Tibial artery (tissue), 4 donors: ENCODE data around the gene G6PC1.
A peak's percentile ranks its signal among the peaks of the same experiment; 100 is the strongest.
"Not testable (repeated sequence)": the region's sequence is repeated elsewhere in the genome, so short reads cannot be mapped to it uniquely, and the experiment has no call there.

Experiments used
- DNase-seq, 2 donors: peaks; one replicate each; pipeline ENCODE4 v3.0.0-alpha.2; 2019
- H3K27ac ChIP-seq, 2 donors: fragments of 200-600 bp; sonication (generic) in 1 of 2; 1 replicate in 1 of 2; 2 replicates in 1 of 2; pipeline ENCODE4 v1.5.1; 2018 to 2019; ENCODE audit warnings: mild to moderate bottlenecking in 1 of 2
- H3K27me3 ChIP-seq, 2 donors: fragments of 200-600 bp; sonication (generic) in 1 of 2; one replicate each; pipeline versions ENCODE4 v1.5.1 to v1.6.0; 2016 to 2019
- H3K36me3 ChIP-seq, 3 donors: fragments of 200-600 bp; sonication (generic) in 2 of 3; one replicate each; pipeline ENCODE4 v1.5.1; 2016 to 2019; ENCODE audit warnings: mild to moderate bottlenecking in 2 of 3
- H3K4me1 ChIP-seq, 4 donors: fragments of 200-600 bp; sonication (generic) in 2 of 4; 1 replicate in 3 of 4; 2 replicates in 1 of 4; pipeline ENCODE4 v1.5.1; 2016 to 2019
- H3K4me3 ChIP-seq, 2 donors: fragments of 200-600 bp; sonication (generic) in 1 of 2; 1 replicate in 1 of 2; 2 replicates in 1 of 2; pipeline ENCODE4 v1.5.1; 2018 to 2019; ENCODE audit warnings: mild to moderate bottlenecking in 2 of 2
- H3K9me3 ChIP-seq, 3 donors: fragments of 200-600 bp; sonication (generic) in 1 of 3; one replicate each; pipeline ENCODE4 v1.5.1; 2016 to 2019
- intact Hi-C: fragments of 100-400 bp; cut with DNase I; formaldehyde crosslinking; loops from one replicate; pipeline ENCODE4 v1.15.0; 2023; ENCODE audit warnings: low total_unique reads
- TF ChIP-seq, protein P1 (sequence below), 2 experiments: fragments of 200-600 bp in 1 of 2; fragments of 450-650 bp in 1 of 2; IDR thresholded peaks; one replicate each; pipeline ENCODE4 v1.5.1; 2017 to 2019; ENCODE audit warnings: antibody characterized with exemption in 2 of 2, mild to moderate bottlenecking in 1 of 2, moderate library complexity in 1 of 2

G6PC1 gene

DNA sequence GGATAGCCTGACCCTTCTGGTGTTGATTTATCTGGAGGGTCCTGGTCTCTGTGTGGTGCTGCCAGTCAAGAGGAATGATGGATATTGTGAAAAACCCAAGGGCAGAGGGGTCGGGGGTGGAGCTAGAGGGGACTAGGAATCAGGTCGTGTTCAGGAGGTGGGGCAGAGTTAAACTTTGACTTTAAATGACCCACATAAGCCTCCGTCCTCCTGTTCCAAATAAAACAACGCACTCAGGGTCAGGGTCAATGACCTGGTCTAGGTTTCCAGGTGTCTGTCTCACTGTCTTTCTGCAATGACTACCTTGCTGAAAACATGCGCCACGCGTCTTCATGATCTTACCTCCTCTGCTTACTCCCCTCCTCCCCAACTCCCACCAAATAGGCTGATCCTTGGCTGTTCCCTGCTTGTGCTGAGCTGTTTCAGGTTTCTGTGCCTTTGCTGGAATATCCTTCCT lies 34.9 kb upstream of the G6PC1 start:
- DNase-seq: no peak
- intact Hi-C loops: no loop called here
- H3K27ac ChIP-seq: peak overlapping the region; percentile 66 to 67

DNA sequence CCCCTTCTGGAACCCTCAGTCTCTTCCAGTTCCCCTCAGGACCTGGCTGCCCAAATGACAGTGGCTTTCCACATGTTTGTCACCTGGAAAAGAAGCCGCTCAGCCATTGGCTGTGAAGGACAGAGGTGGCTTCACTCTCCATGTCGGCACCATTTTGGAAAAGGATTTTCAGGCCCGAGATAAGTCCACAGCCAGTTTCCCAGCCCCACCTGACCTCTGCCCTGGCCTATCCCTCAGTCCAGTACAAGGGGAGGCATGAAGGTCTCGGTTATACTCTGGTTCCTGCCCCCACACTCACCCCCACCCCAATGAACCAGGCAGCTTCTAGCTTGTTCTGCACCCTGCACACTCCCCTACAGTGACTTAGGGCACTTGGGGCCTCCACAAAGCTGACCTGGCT lies 34.4 kb upstream of the G6PC1 start:
- intact Hi-C loops: no loop called here
- Histone ChIP-seq H3K9me3 (no peaks in the 10 kb centered on the region), H3K36me3 (peaks cover 25 to 47% (median 36%) of the 10 kb centered on the region in 3 donors), H3K27ac (no peak overlapping the region), H3K4me3 (no peak overlapping the region), H3K4me1 (peaks cover 0 to 21% (median 12%) of the 10 kb centered on the region in 4 donors), H3K27me3 (no peaks in the 10 kb centered on the region)
- DNase-seq: no peak
- TF ChIP-seq, protein P1, sequence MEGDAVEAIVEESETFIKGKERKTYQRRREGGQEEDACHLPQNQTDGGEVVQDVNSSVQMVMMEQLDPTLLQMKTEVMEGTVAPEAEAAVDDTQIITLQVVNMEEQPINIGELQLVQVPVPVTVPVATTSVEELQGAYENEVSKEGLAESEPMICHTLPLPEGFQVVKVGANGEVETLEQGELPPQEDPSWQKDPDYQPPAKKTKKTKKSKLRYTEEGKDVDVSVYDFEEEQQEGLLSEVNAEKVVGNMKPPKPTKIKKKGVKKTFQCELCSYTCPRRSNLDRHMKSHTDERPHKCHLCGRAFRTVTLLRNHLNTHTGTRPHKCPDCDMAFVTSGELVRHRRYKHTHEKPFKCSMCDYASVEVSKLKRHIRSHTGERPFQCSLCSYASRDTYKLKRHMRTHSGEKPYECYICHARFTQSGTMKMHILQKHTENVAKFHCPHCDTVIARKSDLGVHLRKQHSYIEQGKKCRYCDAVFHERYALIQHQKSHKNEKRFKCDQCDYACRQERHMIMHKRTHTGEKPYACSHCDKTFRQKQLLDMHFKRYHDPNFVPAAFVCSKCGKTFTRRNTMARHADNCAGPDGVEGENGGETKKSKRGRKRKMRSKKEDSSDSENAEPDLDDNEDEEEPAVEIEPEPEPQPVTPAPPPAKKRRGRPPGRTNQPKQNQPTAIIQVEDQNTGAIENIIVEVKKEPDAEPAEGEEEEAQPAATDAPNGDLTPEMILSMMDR (IDR thresholded peaks at IDR 0.05): no peak

More for the DNA sequence above, 34.9 kb upstream of the G6PC1 start:
- H3K4me3 ChIP-seq: no peak overlapping the region
- peaks cover 20 to 42% (median 31%) of the 10 kb centered on the region in 3 donors for H3K36me3 ChIP-seq
- H3K4me1 ChIP-seq: peaks cover 0 to 21% (median 12%) of the 10 kb centered on the region in 4 donors
- TF ChIP-seq, protein P1 (IDR thresholded peaks at IDR 0.05): no peak
- no peaks in the 10 kb centered on the region for H3K9me3 ChIP-seq
- H3K27me3 ChIP-seq: no peaks in the 10 kb centered on the region

DNA sequence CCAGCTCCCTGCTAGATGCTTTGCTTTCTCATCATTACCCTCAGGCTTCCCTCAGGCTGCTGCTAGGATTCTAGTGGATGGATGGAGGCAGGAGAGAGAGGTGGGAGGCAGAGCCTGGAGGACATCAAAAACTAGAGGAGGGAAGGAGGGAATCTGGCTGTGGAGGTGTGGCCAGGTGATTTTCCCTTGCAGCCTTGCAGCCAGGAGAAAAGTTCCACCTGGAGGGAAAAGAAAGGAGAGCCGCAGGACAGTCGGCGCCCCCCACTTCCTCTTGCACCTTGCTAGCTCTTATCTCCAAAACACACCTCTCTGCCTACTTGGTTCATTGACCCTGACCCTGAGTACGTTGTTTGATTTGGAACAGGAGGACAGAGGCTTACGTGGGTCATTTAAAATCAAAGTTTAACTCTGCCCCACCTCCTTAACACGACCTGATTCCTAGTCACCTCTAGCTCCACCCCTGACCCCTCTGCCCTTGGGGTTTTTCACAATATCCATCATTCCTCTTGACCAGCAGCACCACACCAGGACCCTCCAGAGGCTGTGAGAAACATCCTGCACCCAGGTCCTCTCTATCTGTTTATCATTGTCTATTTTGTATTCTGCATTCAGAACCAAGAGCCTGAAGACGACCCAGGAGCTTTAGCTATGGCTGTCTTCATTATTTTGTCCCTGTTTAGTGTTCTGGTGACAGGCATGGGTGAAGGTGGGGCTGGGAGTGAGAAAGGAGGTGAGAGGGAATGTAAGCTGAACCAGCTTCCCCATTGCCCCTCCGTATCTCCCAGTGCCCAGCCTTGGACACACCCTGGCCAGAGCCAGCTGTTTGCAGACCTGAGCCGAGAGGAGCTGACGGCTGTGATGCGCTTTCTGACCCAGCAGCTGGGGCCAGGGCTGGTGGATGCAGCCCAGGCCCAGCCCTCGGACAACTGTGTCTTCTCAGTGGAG lies 33.7 kb upstream of the G6PC1 start:
- Histone ChIP-seq H3K9me3 (no peaks in the 10 kb centered on the region), H3K27ac (no peak overlapping the region), H3K4me1 (peaks cover 0 to 21% (median 12%) of the 10 kb centered on the region in 4 donors), H3K27me3 (no peaks in the 10 kb centered on the region), H3K36me3 (peaks cover 26 to 54% (median 41%) of the 10 kb centered on the region in 3 donors), H3K4me3 (no peak overlapping the region)
- DNase-seq: no peak
- intact Hi-C loops: no loop called here
- TF ChIP-seq, protein P1 (IDR thresholded peaks at IDR 0.05): no peak

DNA sequence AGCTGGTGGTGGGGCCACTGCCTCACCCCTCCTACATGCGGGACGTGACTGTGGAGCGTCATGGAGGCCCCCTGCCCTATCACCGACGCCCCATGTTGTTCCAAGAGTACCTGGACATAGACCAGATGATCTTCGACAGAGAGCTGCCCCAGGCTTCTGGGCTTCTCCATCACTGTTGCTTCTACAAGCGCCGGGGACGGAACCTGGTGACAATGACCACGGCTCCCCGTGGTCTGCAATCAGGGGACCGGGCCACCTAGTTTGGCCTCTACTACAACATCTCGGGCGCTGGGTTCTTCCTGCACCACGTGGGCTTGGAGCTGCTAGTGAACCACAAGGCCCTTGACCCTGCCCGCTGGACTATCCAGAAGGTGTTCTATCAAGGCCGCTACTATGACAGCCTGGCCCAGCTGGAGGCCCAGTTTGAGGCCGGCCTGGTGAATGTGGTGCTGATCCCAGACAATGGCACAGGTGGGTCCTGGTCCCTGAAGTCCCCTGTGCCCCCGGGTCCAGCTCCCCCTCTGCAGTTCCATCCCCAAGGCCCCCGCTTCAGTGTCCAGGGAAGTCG lies 32.8 kb upstream of the G6PC1 start:
- H3K36me3 ChIP-seq: peaks cover 34 to 62% (median 49%) of the 10 kb centered on the region in 3 donors
- DNase-seq, intact Hi-C loops, H3K27ac ChIP-seq, H3K9me3 ChIP-seq, H3K27me3 ChIP-seq, H3K4me3 ChIP-seq: not testable (repeated sequence)
- H3K4me1 ChIP-seq: peaks cover 0 to 21% (median 12%) of the 10 kb centered on the region in 4 donors

DNA sequence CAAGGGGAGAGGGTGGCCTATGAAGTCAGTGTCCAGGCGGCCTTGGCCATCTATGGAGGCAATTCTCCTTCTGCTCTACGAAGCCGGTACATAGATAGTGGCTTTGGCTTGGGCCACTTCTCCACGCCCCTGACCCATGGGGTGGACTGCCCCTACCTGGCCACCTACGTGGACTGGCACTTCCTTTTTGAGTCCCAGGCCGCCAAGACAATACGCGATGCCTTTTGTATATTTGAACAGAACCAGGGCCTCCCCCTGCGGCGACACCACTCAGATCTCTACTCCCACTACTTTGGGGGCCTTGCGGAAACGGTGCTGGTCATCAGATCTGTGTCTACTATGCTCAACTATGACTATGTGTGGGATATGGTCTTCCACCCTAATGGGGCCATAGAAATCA lies 32.3 kb upstream of the G6PC1 start:
- no peak overlapping the region for H3K27ac ChIP-seq
- H3K4me3 ChIP-seq: no peak overlapping the region
- H3K9me3 ChIP-seq: no peaks in the 10 kb centered on the region
- H3K27me3 ChIP-seq: no peaks in the 10 kb centered on the region
- TF ChIP-seq, protein P1 (IDR thresholded peaks at IDR 0.05): no peak
- H3K4me1 ChIP-seq: peaks cover 0 to 20% (median 12%) of the 10 kb centered on the region in 4 donors
- peaks cover 35 to 67% (median 52%) of the 10 kb centered on the region in 3 donors for H3K36me3 ChIP-seq
- intact Hi-C loops: no loop called here
- no peak for DNase-seq

DNA sequence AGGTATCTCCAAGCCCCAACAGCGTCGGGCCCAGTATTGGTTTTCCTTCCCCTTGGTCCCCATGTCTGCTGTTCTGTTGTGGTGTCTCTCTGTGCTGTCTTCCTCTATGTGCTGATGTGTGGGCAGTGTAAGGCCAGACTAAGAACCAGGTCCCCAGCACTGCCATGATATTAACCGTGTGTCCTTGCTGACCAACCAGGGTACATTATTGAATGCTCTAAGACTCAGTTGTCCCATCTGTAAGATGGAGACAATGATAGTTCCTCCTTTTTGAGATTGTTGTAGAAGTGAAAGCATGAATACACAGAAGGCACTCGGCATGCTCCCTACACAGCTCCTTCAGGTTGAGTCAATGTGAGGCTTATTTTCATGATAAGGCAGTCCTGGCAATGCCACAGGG lies 29.0 kb upstream of the G6PC1 start:
- intact Hi-C loops: loop anchor here (2.0 kb wide), 1 partner anchor 17 kb away; no protein-coding TSS in a partner anchor
- Histone ChIP-seq H3K4me3 (no peak overlapping the region), H3K4me1 (peaks cover 0 to 9% (median 0%) of the 10 kb centered on the region in 4 donors), H3K36me3 (peaks cover 35 to 66% (median 43%) of the 10 kb centered on the region in 3 donors), H3K27ac (no peak overlapping the region), H3K27me3 (no peaks in the 10 kb centered on the region), H3K9me3 (no peaks in the 10 kb centered on the region)
- TF ChIP-seq, protein P1 (IDR thresholded peaks at IDR 0.05): no peak
- DNase-seq: no peak
